HEK293 (cell line): ENCODE measurements around the gene OGFOD1.

Source experiments
- BCL11A ChIP-seq: fragments of 450-650 bp; formaldehyde crosslinking; IDR thresholded peaks from 2 replicates; pipeline ENCODE4 v1.5.1; 2016; ENCODE audit warnings: low read depth, missing biosample characterization, missing genetic modification characterization
- BCL6B ChIP-seq: fragments of 450-650 bp; formaldehyde crosslinking; IDR thresholded peaks from 2 replicates; pipeline ENCODE4 v1.5.1; 2017; ENCODE audit warnings: missing biosample characterization, missing genetic modification characterization
- CTCF ChIP-seq: fragments of 450-650 bp; formaldehyde crosslinking; IDR thresholded peaks from 2 replicates; pipeline ENCODE4 v1.5.1; 2016; ENCODE audit warnings: missing biosample characterization, missing genetic modification characterization
- GFI1B ChIP-seq: fragments of 450-650 bp; formaldehyde crosslinking; IDR thresholded peaks from 2 replicates; pipeline ENCODE4 v1.5.1; 2016; ENCODE audit warnings: missing biosample characterization, missing genetic modification characterization
- HOXD13 ChIP-seq: sonication (generic); formaldehyde crosslinking; IDR thresholded peaks from 2 replicates; pipeline ENCODE4 v1.8.0; 2022; ENCODE audit warnings: missing genetic modification reagents, borderline replicate concordance
- KLF10 ChIP-seq: fragments of 450-650 bp; IDR thresholded peaks from 2 replicates; pipeline ENCODE4 v1.5.1; 2018; ENCODE audit warnings: missing biosample characterization, mild to moderate bottlenecking, missing genetic modification characterization
- MEIS1 ChIP-seq: sonication (generic); formaldehyde crosslinking; IDR thresholded peaks from 2 replicates; pipeline ENCODE4 v1.8.1; 2022; ENCODE audit warnings: missing genetic modification reagents, mild to moderate bottlenecking, borderline replicate concordance
- OVOL3 ChIP-seq: fragments of 450-650 bp; formaldehyde crosslinking; IDR thresholded peaks from 2 replicates; pipeline ENCODE4 v1.5.1; 2016; ENCODE audit warnings: missing biosample characterization, missing genetic modification characterization
- PRDM4 ChIP-seq: fragments of 450-650 bp; formaldehyde crosslinking; IDR thresholded peaks from 2 replicates; pipeline ENCODE4 v1.5.1; 2017; ENCODE audit warnings: missing biosample characterization, missing genetic modification characterization
- WT1 ChIP-seq: fragments of 450-650 bp; formaldehyde crosslinking; IDR thresholded peaks from 2 replicates; pipeline ENCODE4 v1.5.1; 2016; ENCODE audit warnings: missing biosample characterization, missing genetic modification characterization
- YY2 ChIP-seq: fragments of 450-650 bp; formaldehyde crosslinking; IDR thresholded peaks from 2 replicates; pipeline ENCODE4 v1.5.1; 2016; ENCODE audit warnings: missing biosample characterization, missing genetic modification characterization
- ZIC2 ChIP-seq: fragments of 450-650 bp; formaldehyde crosslinking; IDR thresholded peaks from 2 replicates; pipeline ENCODE4 v1.5.1; 2016; ENCODE audit warnings: missing biosample characterization, missing genetic modification characterization
- ZNF19 ChIP-seq: fragments of 450-650 bp; formaldehyde crosslinking; IDR thresholded peaks from 2 replicates; pipeline ENCODE4; 2016; ENCODE audit warnings: missing biosample characterization, missing genetic modification characterization, low read depth
- ZNF211 ChIP-seq: fragments of 450-650 bp; formaldehyde crosslinking; IDR thresholded peaks from 2 replicates; pipeline ENCODE4 v1.5.1; 2016; ENCODE audit warnings: low read depth, missing biosample characterization, missing genetic modification characterization
- ZNF239 ChIP-seq: fragments of 450-650 bp; formaldehyde crosslinking; IDR thresholded peaks from 2 replicates; pipeline ENCODE4 v1.5.1; 2016; ENCODE audit warnings: missing biosample characterization, missing genetic modification characterization
- ZNF248 ChIP-seq: fragments of 450-650 bp; formaldehyde crosslinking; IDR thresholded peaks from 2 replicates; pipeline ENCODE4 v1.5.1; 2017; ENCODE audit warnings: missing biosample characterization, missing genetic modification characterization
- ZNF274 ChIP-seq, 2 experiments: fragments of 200-500 bp in 1 of 2; fragments of 450-650 bp in 1 of 2; sonication (Bioruptor generic) in 1 of 2; formaldehyde crosslinking in 1 of 2; IDR thresholded peaks; 2 replicates each; pipeline versions ENCODE4 v1.5.1 to v1.6.1; 2014 to 2016; ENCODE audit warnings: borderline replicate concordance in 1 of 2, inconsistent platforms in 1 of 2, low read length in 1 of 2, missing biosample characterization in 1 of 2, missing genetic modification characterization in 1 of 2
- ZNF341 ChIP-seq: fragments of 450-650 bp; formaldehyde crosslinking; IDR thresholded peaks from 2 replicates; pipeline ENCODE4; 2016; ENCODE audit warnings: low read depth, missing biosample characterization, missing genetic modification characterization
- ZNF366 ChIP-seq: fragments of 450-650 bp; formaldehyde crosslinking; conservative IDR thresholded peaks from 2 replicates; pipeline ENCODE4 v1.5.1; 2016; ENCODE audit warnings: missing biosample characterization, missing genetic modification characterization
- ZNF433 ChIP-seq: fragments of 450-650 bp; formaldehyde crosslinking; IDR thresholded peaks from 2 replicates; pipeline ENCODE4 v1.5.1; 2016; ENCODE audit warnings: missing biosample characterization, missing genetic modification characterization, low read depth
- ZNF488 ChIP-seq: fragments of 450-650 bp; formaldehyde crosslinking; IDR thresholded peaks from 2 replicates; pipeline ENCODE4 v1.5.1; 2016; ENCODE audit warnings: missing biosample characterization, missing genetic modification characterization
- ZNF514 ChIP-seq: fragments of 450-650 bp; formaldehyde crosslinking; IDR thresholded peaks from 2 replicates; pipeline ENCODE4 v1.5.1; 2016; ENCODE audit warnings: missing biosample characterization, missing genetic modification characterization
- ZNF645 ChIP-seq: fragments of 450-650 bp; formaldehyde crosslinking; IDR thresholded peaks from 2 replicates; pipeline ENCODE4; 2016; ENCODE audit warnings: missing biosample characterization, missing genetic modification characterization

Gene OGFOD1

GRCh38 chr16:56478281-56479049 is 27.1 kb downstream of the OGFOD1 start (continued):
- TF ChIP-seq ZIC2 (tag by site-specific recombination) (no peak), KLF10 (tag by site-specific recombination) (no peak), GFI1B (no peak), ZNF341 (tag by site-specific recombination) (no peak), WT1 (no peak), CTCF (no peak), ZNF645 (tag by site-specific recombination) (no peak), ZNF514 (tag by site-specific recombination) (no peak), ZNF488 (tag by site-specific recombination) (no peak), ZNF211 (tag by site-specific recombination) (no peak), ZNF239 (tag by site-specific recombination) (no peak), YY2 (tag by site-specific recombination) (no peak), ZNF274 (IDR thresholded peaks at IDR 0.05; ENCODE audit: low read length) (no peak), ZNF274 (tag by site-specific recombination; IDR thresholded peaks at IDR 0.05; ENCODE audit: borderline replicate concordance) (no peak), OVOL3 (no peak), ZNF248 (no peak), PRDM4 (tag by site-specific recombination) (peak; percentile 52; the same call in 1 of the 2 replicates), ZNF19 (tag by site-specific recombination) (no peak), BCL6B (tag by site-specific recombination) (peak; percentile 96), MEIS1 (CRISPR knock-in tag) (no peak), ZNF366 (peak; percentile 39; the same call in 1 of the 2 replicates), BCL11A (no peak), HOXD13 (CRISPR knock-in tag) (no peak), ZNF433 (tag by site-specific recombination) (no peak)
- TF ChIP-seq, all 188 proteins: peak for 21
